ENCODE measurements around the gene SMYD3. TPM values are rescaled to one million over a fixed set of nuclear protein-coding genes. Genes with fewer than 3 reads are reported as not detected.

The SMYD3 gene
- total and polyA plus RNA-seq, 12 donors: 13.5 to 78.2 (median 26.8) TPM

GRCh38 chr1:246394121-246394520 is 113.0 kb downstream of the SMYD3 start:
- Histone ChIP-seq H3K4me3 (no peak overlapping the region), H3K4me1 (replicated peaks in 1 of 2) (peaks cover 0 to 4% of the 10 kb centered on the region in 2 donors), H3K27ac (no peak overlapping the region), H3K27me3 (no peaks in the 10 kb centered on the region), H3K36me3 (replicated peaks in 1 of 2) (no peaks in the 10 kb centered on the region), H3K9me3 (replicated peaks in 1 of 3) (no peaks in the 10 kb centered on the region)
- intact Hi-C loops (cut with DNase I): no loop called here
- DNase-seq: no peak
- TF ChIP-seq CTCF (IDR thresholded peaks at IDR 0.05) (no peak), POLR2A (IDR thresholded peaks at IDR 0.05) (no peak)
- WGBS, 4 donors: 74 to 80% (median 74%) methylated on average over 3 of the region's 3 CpGs

GRCh38 chr1:246390855-246391254 is 116.2 kb downstream of the SMYD3 start:
- no peaks in the 10 kb centered on the region for H3K4me1 ChIP-seq (replicated peaks in 1 of 2)
- H3K27ac ChIP-seq: no peak overlapping the region
- no peak for TF ChIP-seq POLR2A (IDR thresholded peaks at IDR 0.05)
- no peak for TF ChIP-seq CTCF (IDR thresholded peaks at IDR 0.05)
- H3K4me3 ChIP-seq: no peak overlapping the region
- no peak for DNase-seq
- intact Hi-C loops (cut with DNase I): no loop called here
- H3K27me3 ChIP-seq: no peaks in the 10 kb centered on the region
- H3K36me3 ChIP-seq (replicated peaks in 1 of 2): no peaks in the 10 kb centered on the region
- 78 to 96% (median 93%) methylated on average over 5 of the region's 5 CpGs for WGBS, 4 donors
- no peaks in the 10 kb centered on the region for H3K9me3 ChIP-seq (replicated peaks in 1 of 3)

GRCh38 chr1:246384616-246385015 is 122.5 kb downstream of the SMYD3 start:
- whole genome bisulfite sequencing, 4 donors: 92 to 94% (median 93%) methylated on average over 4 of the region's 4 CpGs
- no peak for DNase-seq
- Histone ChIP-seq H3K27ac (no peak overlapping the region), H3K9me3 (replicated peaks in 1 of 3) (no peaks in the 10 kb centered on the region), H3K36me3 (replicated peaks in 1 of 2) (no peaks in the 10 kb centered on the region), H3K4me3 (no peak overlapping the region), H3K4me1 (replicated peaks in 1 of 2) (peaks cover 0 to 5% of the 10 kb centered on the region in 2 donors), H3K27me3 (no peaks in the 10 kb centered on the region)
- no peak for TF ChIP-seq CTCF (IDR thresholded peaks at IDR 0.05)
- no peak for TF ChIP-seq POLR2A (IDR thresholded peaks at IDR 0.05)
- intact Hi-C loops (cut with DNase I): no loop called here

- Histone ChIP-seq H3K27ac (no peak overlapping the region), H3K4me3 (no peak overlapping the region), H3K27me3 (no peaks in the 10 kb centered on the region), H3K9me3 (replicated peaks in 1 of 3) (no peaks in the 10 kb centered on the region), H3K4me1 (replicated peaks in 1 of 2) (peaks cover 0 to 5% of the 10 kb centered on the region in 2 donors), H3K36me3 (replicated peaks in 1 of 2) (no peaks in the 10 kb centered on the region)
- no peak for DNase-seq
- intact Hi-C loops (cut with DNase I): no loop called here
- TF ChIP-seq POLR2A (IDR thresholded peaks at IDR 0.05) (no peak), CTCF (IDR thresholded peaks at IDR 0.05) (no peak)
Observed at GRCh38 chr1:246383791-246384190, 123.3 kb downstream of the SMYD3 start.

Data from adrenal gland (tissue), 12 donors.